GM23338 (cell line): Measurements from ENCODE around the gene OLFM1. TPM values are rescaled to one million over a fixed set of nuclear protein-coding genes. Genes with fewer than 3 reads are reported as not detected.

Source experiments
- ATAC-seq: fragments of 200-7000 bp; cut with Tn5 transposase; 3 replicates; pipeline ENCODE4 v1.9.1; 2020
- DNase-seq: peaks from one replicate; pipeline ENCODE4 v3.0.0-alpha.2; 2015; ENCODE audit warnings: low spot score
- H2AFZ ChIP-seq: fragments of 200-600 bp; sonication (generic); 2 replicates; pipeline ENCODE4 v1.8.0; 2016; ENCODE audit warnings: antibody characterized with exemption, mild to moderate bottlenecking, moderate library complexity
- H3F3A ChIP-seq: fragments of 200-600 bp; sonication (generic); replicated peaks from 2 replicates; pipeline ENCODE4 v1.8.0; 2017; ENCODE audit warnings: antibody characterized with exemption, mixed run types, low read depth
- H3K27ac ChIP-seq: fragments of 200-600 bp; sonication (generic); 2 replicates; pipeline ENCODE4 v1.6.1; 2016; ENCODE audit warnings: low read depth
- H3K27me3 ChIP-seq: fragments of 200-600 bp; sonication (generic); 2 replicates; pipeline ENCODE4 v1.8.0; 2016; ENCODE audit warnings: mild to moderate bottlenecking, mixed run types, moderate library complexity; ENCODE audit not compliant: insufficient read depth
- H3K36me3 ChIP-seq: fragments of 200-600 bp; sonication (generic); 2 replicates; pipeline ENCODE4 v1.8.0; 2016; ENCODE audit warnings: mild to moderate bottlenecking; ENCODE audit not compliant: insufficient read depth
- H3K4me1 ChIP-seq: fragments of 200-600 bp; sonication (generic); 2 replicates; pipeline ENCODE4 v1.8.0; 2016; ENCODE audit warnings: mild to moderate bottlenecking, moderate library complexity; ENCODE audit not compliant: insufficient read depth
- H3K4me2 ChIP-seq: fragments of 200-600 bp; sonication (generic); 2 replicates; pipeline ENCODE4 v1.7.1; 2017; ENCODE audit warnings: mixed run types
- H3K4me3 ChIP-seq: fragments of 200-600 bp; sonication (generic); 2 replicates; pipeline ENCODE4 v1.6.1; 2016; ENCODE audit warnings: mixed run types
- H3K79me2 ChIP-seq: fragments of 200-600 bp; sonication (generic); replicated peaks from 2 replicates; pipeline ENCODE4 v1.8.0; 2017; ENCODE audit warnings: mild to moderate bottlenecking; ENCODE audit not compliant: insufficient read depth
- H3K9me2 ChIP-seq: fragments of 200-600 bp; sonication (generic); 2 replicates; pipeline ENCODE4 v1.8.0; 2017; ENCODE audit not compliant: insufficient read depth
- H4K20me1 ChIP-seq: fragments of 200-600 bp; sonication (generic); replicated peaks from 2 replicates; pipeline ENCODE4 v1.8.0; 2017; ENCODE audit warnings: mild to moderate bottlenecking; ENCODE audit not compliant: insufficient read depth
- H3K27ac Mint-ChIP-seq: 2 replicates; pipeline ENCODE4 v1.8.0; 2020; ENCODE audit warnings: inconsistent platforms, mild to moderate bottlenecking, moderate library complexity, mixed read lengths
- H3K27me3 Mint-ChIP-seq: 3 replicates; pipeline ENCODE4 v1.8.0; 2022; ENCODE audit warnings: low read depth, mild to moderate bottlenecking, moderate library complexity, mixed read lengths, inconsistent platforms; ENCODE audit not compliant: insufficient read depth, poor library complexity
- H3K36me3 Mint-ChIP-seq: 3 replicates; pipeline ENCODE4 v1.8.0; 2021; ENCODE audit warnings: low read depth, mild to moderate bottlenecking, inconsistent platforms, moderate library complexity, mixed read lengths
- H3K4me1 Mint-ChIP-seq: 3 replicates; pipeline ENCODE4 v1.8.0; 2020; ENCODE audit warnings: mild to moderate bottlenecking, inconsistent platforms, mixed read lengths
- H3K4me3 Mint-ChIP-seq: 3 replicates; pipeline ENCODE4 v1.8.0; 2021; ENCODE audit warnings: moderate library complexity, mild to moderate bottlenecking, inconsistent platforms, mixed read lengths
- H3K9me3 Mint-ChIP-seq: 3 replicates; pipeline ENCODE4 v1.8.0; 2020; ENCODE audit warnings: moderate library complexity, mild to moderate bottlenecking, inconsistent platforms, mixed read lengths
- EZH2 ChIP-seq: fragments of 200-600 bp; sonication (generic); IDR thresholded peaks from one replicate; pipeline ENCODE4 v1.8.0; 2017; ENCODE audit warnings: antibody characterized with exemption, mild to moderate bottlenecking, low read depth; ENCODE audit not compliant: unreplicated experiment
- EZH2phosphoT487 ChIP-seq: fragments of 200-600 bp; sonication (generic); IDR thresholded peaks from one replicate; pipeline ENCODE4 v1.8.1; 2018; ENCODE audit warnings: antibody characterized with exemption; ENCODE audit not compliant: unreplicated experiment
- JUNB ChIP-seq: IDR thresholded peaks from one replicate; pipeline ENCODE4 v1.6.1; 2016; ENCODE audit warnings: antibody characterized with exemption; ENCODE audit not compliant: unreplicated experiment
- NANOG ChIP-seq: IDR thresholded peaks from 2 replicates; pipeline ENCODE4 v1.6.1; 2016; ENCODE audit warnings: antibody characterized with exemption, borderline replicate concordance
- STAT1 ChIP-seq: IDR thresholded peaks from one replicate; pipeline ENCODE4 v1.6.1; 2016; ENCODE audit warnings: antibody characterized with exemption; ENCODE audit not compliant: unreplicated experiment
- ZNF114 ChIP-seq: fragments of 250-450 bp; sonication (Bioruptor Pico); IDR thresholded peaks from 2 replicates; pipeline ENCODE4 v1.5.0; 2020; ENCODE audit warnings: mild to moderate bottlenecking, moderate library complexity
- ZNF331 ChIP-seq: fragments of 250-450 bp; sonication (Bioruptor Pico); IDR thresholded peaks from 2 replicates; pipeline ENCODE4 v1.5.0; 2020; ENCODE audit warnings: low read depth, mild to moderate bottlenecking, moderate library complexity
- polyA plus RNA-seq: library from polyadenylated mRNA; unstranded; fragments of >200 nt; fragmentation: Nextera tagmentation; extraction: Ambion mirVana; gene quantifications from 2 replicates; pipeline ENCODE4 v1.2.1, GENCODE V29; 2016
- total RNA-seq: library from RNA; depleted of rRNA; stranded (reverse); fragments of >200 nt; shearing (Covaris generic); gene quantifications from 2 replicates; pipeline ENCODE4 v1.2.3, GENCODE V29; 2014
- TF ChIP-seq, protein P1 (sequence below): IDR thresholded peaks from one replicate; pipeline ENCODE4 v1.6.1; 2018; ENCODE audit warnings: antibody characterized with exemption; ENCODE audit not compliant: unreplicated experiment
- TF ChIP-seq, protein P2 (sequence below), 2 experiments: fragments of 200-600 bp in 1 of 2; sonication (generic) in 1 of 2; conservative IDR thresholded peaks; 2 replicates each; pipeline versions ENCODE4 v1.5.1 to v1.6.1; 2016 to 2017; ENCODE audit warnings: antibody characterized with exemption in 2 of 2, low read depth in 2 of 2, mild to moderate bottlenecking in 2 of 2, moderate library complexity in 1 of 2
- TF ChIP-seq, protein P3 (sequence below): IDR thresholded peaks from 2 replicates; pipeline ENCODE4 v1.6.1; 2016; ENCODE audit warnings: antibody characterized with exemption

The OLFM1 gene
- total and polyA plus RNA-seq, 2 experiments from 2014 or later, result 20.6 to 40.1 TPM

DNA sequence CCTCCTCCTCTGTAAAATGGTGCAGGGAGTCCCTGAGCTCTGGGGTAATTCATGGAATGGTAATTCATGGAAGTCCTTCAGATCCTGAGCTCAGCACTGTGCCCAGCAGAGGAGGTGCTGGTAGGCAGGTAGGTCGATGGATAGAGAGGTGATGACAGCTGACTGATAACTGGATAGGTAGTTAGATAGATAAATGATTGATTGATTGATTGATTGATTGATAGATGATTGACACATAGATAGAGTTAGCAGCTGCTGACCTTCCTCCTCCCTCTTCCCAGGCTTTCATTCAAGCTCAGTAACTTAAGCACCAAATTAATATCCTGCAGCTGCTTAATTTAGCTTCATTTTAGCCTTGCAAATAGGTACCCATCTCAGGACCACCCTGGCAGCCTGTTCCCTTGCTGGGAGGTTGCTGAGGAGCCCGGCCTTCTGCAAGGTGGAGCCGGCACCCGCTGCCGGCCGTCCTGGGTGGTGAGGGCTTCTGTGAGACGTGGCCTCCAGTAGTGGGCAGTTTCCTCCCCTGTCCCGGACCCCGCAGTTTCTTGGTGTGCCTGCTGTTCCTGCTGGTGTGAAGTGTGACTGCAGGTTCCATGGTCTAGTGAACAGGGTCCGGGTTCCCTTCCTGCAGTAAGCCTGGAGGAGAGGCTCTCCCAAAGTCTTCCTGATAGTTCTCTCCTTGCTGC lies 13.4 kb downstream of the OLFM1 start:
- H3K9me3 Mint-ChIP-seq, result no peaks in the 10 kb centered on the region
- peaks cover 4% of the 10 kb centered on the region for H3K27me3 Mint-ChIP-seq
- no peaks in the 10 kb centered on the region for H3K79me2 ChIP-seq
- H3K4me2 ChIP-seq, result no peak overlapping the region
- no peak overlapping the region for H3K27ac ChIP-seq
- peaks cover 3% of the 10 kb centered on the region; the same call in 2 of the 3 replicates for H3K4me1 Mint-ChIP-seq
- no peaks in the 10 kb centered on the region for H3K27me3 ChIP-seq
- no peak overlapping the region for H3K27ac Mint-ChIP-seq
- no peaks in the 10 kb centered on the region; the same call in 1 of the 2 replicates for H3F3A ChIP-seq
- H4K20me1 ChIP-seq, result peaks cover 7% of the 10 kb centered on the region; the same call in 1 of the 2 replicates
- H3K4me3 ChIP-seq, result no peak overlapping the region
- H2AFZ ChIP-seq, result no peak overlapping the region
- peaks cover 5% of the 10 kb centered on the region; the same call in 1 of the 2 replicates for H3K36me3 ChIP-seq
- TF ChIP-seq, protein P1, sequence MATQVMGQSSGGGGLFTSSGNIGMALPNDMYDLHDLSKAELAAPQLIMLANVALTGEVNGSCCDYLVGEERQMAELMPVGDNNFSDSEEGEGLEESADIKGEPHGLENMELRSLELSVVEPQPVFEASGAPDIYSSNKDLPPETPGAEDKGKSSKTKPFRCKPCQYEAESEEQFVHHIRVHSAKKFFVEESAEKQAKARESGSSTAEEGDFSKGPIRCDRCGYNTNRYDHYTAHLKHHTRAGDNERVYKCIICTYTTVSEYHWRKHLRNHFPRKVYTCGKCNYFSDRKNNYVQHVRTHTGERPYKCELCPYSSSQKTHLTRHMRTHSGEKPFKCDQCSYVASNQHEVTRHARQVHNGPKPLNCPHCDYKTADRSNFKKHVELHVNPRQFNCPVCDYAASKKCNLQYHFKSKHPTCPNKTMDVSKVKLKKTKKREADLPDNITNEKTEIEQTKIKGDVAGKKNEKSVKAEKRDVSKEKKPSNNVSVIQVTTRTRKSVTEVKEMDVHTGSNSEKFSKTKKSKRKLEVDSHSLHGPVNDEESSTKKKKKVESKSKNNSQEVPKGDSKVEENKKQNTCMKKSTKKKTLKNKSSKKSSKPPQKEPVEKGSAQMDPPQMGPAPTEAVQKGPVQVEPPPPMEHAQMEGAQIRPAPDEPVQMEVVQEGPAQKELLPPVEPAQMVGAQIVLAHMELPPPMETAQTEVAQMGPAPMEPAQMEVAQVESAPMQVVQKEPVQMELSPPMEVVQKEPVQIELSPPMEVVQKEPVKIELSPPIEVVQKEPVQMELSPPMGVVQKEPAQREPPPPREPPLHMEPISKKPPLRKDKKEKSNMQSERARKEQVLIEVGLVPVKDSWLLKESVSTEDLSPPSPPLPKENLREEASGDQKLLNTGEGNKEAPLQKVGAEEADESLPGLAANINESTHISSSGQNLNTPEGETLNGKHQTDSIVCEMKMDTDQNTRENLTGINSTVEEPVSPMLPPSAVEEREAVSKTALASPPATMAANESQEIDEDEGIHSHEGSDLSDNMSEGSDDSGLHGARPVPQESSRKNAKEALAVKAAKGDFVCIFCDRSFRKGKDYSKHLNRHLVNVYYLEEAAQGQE, result no peak
- TF ChIP-seq ZNF331 (CRISPR knock-in tag) (no peak), ZNF114 (CRISPR knock-in tag) (no peak), NANOG (no peak), STAT1 (no peak)
- H3K4me3 Mint-ChIP-seq, result no peak overlapping the region
- H3K9me2 ChIP-seq, result no peaks in the 10 kb centered on the region
- no peaks in the 10 kb centered on the region for H3K4me1 ChIP-seq
- ATAC-seq (no peak), DNase-seq (no peak)
- H3K36me3 Mint-ChIP-seq, result peaks cover 29% of the 10 kb centered on the region

DNA sequence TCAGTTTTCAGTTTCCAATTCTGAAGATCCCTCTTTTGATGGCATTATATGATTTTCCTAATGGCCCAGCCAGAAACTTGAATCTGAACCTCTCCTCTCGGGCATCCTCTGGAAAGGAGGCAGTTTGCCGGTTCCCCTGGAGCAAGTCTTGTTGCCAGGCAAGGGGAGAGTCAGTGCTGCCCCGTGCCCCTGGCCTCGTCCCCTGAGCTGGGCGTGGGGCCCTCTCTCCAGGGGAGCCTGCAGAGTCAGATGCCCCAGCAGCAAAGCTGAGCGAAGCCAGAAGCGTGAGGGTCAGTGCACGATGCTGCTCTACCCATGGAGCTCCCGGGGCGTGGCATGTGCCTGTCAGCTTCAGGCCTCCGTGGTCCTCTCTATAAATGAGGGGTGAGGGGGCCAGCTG lies 14.0 kb downstream of the OLFM1 start:
- peaks cover 5% of the 10 kb centered on the region; the same call in 1 of the 2 replicates for H3K36me3 ChIP-seq
- H3K27me3 ChIP-seq, result no peaks in the 10 kb centered on the region
- no peaks in the 10 kb centered on the region for H3K4me1 ChIP-seq
- no peak overlapping the region for H3K4me2 ChIP-seq
- H3F3A ChIP-seq, result no peaks in the 10 kb centered on the region; the same call in 1 of the 2 replicates
- H3K4me3 ChIP-seq, result no peak overlapping the region
- Mint-ChIP-seq H3K27me3 (peaks cover 4% of the 10 kb centered on the region), H3K9me3 (no peaks in the 10 kb centered on the region), H3K27ac (no peak overlapping the region), H3K4me1 (peaks cover 5% of the 10 kb centered on the region; the same call in 2 of the 3 replicates), H3K36me3 (peaks cover 28% of the 10 kb centered on the region), H3K4me3 (no peak overlapping the region)
- H3K27ac ChIP-seq, result no peak overlapping the region
- H3K79me2 ChIP-seq, result no peaks in the 10 kb centered on the region
- no peak overlapping the region for H2AFZ ChIP-seq
- DNase-seq (no peak), ATAC-seq (no peak)
- no peaks in the 10 kb centered on the region for H3K9me2 ChIP-seq
- peaks cover 7% of the 10 kb centered on the region; the same call in 1 of the 2 replicates for H4K20me1 ChIP-seq
- no peak for TF ChIP-seq EZH2
- no peak for TF ChIP-seq STAT1
- TF ChIP-seq, protein P2, sequence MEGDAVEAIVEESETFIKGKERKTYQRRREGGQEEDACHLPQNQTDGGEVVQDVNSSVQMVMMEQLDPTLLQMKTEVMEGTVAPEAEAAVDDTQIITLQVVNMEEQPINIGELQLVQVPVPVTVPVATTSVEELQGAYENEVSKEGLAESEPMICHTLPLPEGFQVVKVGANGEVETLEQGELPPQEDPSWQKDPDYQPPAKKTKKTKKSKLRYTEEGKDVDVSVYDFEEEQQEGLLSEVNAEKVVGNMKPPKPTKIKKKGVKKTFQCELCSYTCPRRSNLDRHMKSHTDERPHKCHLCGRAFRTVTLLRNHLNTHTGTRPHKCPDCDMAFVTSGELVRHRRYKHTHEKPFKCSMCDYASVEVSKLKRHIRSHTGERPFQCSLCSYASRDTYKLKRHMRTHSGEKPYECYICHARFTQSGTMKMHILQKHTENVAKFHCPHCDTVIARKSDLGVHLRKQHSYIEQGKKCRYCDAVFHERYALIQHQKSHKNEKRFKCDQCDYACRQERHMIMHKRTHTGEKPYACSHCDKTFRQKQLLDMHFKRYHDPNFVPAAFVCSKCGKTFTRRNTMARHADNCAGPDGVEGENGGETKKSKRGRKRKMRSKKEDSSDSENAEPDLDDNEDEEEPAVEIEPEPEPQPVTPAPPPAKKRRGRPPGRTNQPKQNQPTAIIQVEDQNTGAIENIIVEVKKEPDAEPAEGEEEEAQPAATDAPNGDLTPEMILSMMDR (conservative IDR thresholded peaks at IDR 0.05; ENCODE audit: low read depth in 2 of 2), result no peak
- TF ChIP-seq NANOG, result no peak
- TF ChIP-seq ZNF114 (CRISPR knock-in tag), result no peak
- TF ChIP-seq, protein P1, result no peak
- TF ChIP-seq JUNB, result no peak
- TF ChIP-seq, protein P3, sequence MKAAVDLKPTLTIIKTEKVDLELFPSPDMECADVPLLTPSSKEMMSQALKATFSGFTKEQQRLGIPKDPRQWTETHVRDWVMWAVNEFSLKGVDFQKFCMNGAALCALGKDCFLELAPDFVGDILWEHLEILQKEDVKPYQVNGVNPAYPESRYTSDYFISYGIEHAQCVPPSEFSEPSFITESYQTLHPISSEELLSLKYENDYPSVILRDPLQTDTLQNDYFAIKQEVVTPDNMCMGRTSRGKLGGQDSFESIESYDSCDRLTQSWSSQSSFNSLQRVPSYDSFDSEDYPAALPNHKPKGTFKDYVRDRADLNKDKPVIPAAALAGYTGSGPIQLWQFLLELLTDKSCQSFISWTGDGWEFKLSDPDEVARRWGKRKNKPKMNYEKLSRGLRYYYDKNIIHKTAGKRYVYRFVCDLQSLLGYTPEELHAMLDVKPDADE, result no peak
- TF ChIP-seq EZH2phosphoT487, result no peak
